Neuronal stem cell (in vitro differentiated cells): ENCODE measurements around the gene STEAP1B.

Experiments
- DNase-seq: peaks from one replicate; pipeline ENCODE4 v3.0.0-alpha.2; 2013; ENCODE audit warnings: low spot score
- H2AFZ ChIP-seq: one replicate; pipeline ENCODE4 v1.6.1; 2013; ENCODE audit warnings: mild to moderate bottlenecking, low read length, inconsistent platforms
- H2AK5ac ChIP-seq: 2 replicates; pipeline ENCODE4 v1.6.1; 2013; ENCODE audit warnings: low read depth, mild to moderate bottlenecking, inconsistent platforms, low read length, moderate library complexity, mixed read lengths
- H2BK120ac ChIP-seq: 2 replicates; pipeline ENCODE4 v1.6.1; 2013; ENCODE audit warnings: low read depth, mild to moderate bottlenecking, inconsistent platforms, low read length, moderate library complexity, mixed read lengths
- H2BK12ac ChIP-seq: one replicate; pipeline ENCODE4 v1.6.1; 2013; ENCODE audit warnings: low read length, inconsistent platforms
- H2BK15ac ChIP-seq: 2 replicates; pipeline ENCODE4 v1.6.1; 2013; ENCODE audit warnings: mild to moderate bottlenecking, low read length, inconsistent platforms, mixed read lengths
- H2BK5ac ChIP-seq: one replicate; pipeline ENCODE4 v1.6.1; 2013; ENCODE audit warnings: inconsistent platforms, mild to moderate bottlenecking, low read length, moderate library complexity
- H3K14ac ChIP-seq: one replicate; pipeline ENCODE4 v1.6.1; 2013; ENCODE audit warnings: low read length, inconsistent platforms
- H3K18ac ChIP-seq: 2 replicates; pipeline ENCODE4 v1.6.1; 2013; ENCODE audit warnings: low read length, inconsistent platforms
- H3K23ac ChIP-seq: 2 replicates; pipeline ENCODE4 v1.6.1; 2013; ENCODE audit warnings: low read depth, mild to moderate bottlenecking, mixed read lengths, low read length, inconsistent platforms; ENCODE audit not compliant: poor library complexity
- H3K27ac ChIP-seq: replicated peaks from 3 replicates; pipeline ENCODE4 v1.5.1; 2013; ENCODE audit warnings: low read length, inconsistent platforms
- H3K27me3 ChIP-seq, 3 experiments: 2 replicates each; pipeline ENCODE4 v1.6.1; 2013; ENCODE audit warnings: low read length in 3 of 3, mild to moderate bottlenecking in 2 of 3, inconsistent platforms in 1 of 3, low read depth in 1 of 3, mixed read lengths in 1 of 3, moderate library complexity in 1 of 3; ENCODE audit not compliant: control insufficient read depth in 3 of 3, insufficient read depth in 3 of 3
- H3K36me3 ChIP-seq, 2 donors: replicated peaks in 1 of 2; 2 replicates each; pipeline ENCODE4 v1.6.1; 2013; ENCODE audit warnings: low read length in 2 of 2; ENCODE audit not compliant: control insufficient read depth in 2 of 2, insufficient read depth in 2 of 2
- H3K4ac ChIP-seq: 2 replicates; pipeline ENCODE4 v1.6.1; 2013; ENCODE audit warnings: inconsistent platforms, mild to moderate bottlenecking, low read length, moderate library complexity
- H3K4me1 ChIP-seq, 2 donors: 1 replicate in 1 of 2; 2 replicates in 1 of 2; pipeline ENCODE4 v1.6.1; 2013; ENCODE audit warnings: low read length in 2 of 2, low read depth in 1 of 2; ENCODE audit not compliant: control insufficient read depth in 2 of 2, insufficient read depth in 1 of 2
- H3K4me2 ChIP-seq: one replicate; pipeline ENCODE4 v1.6.1; 2013; ENCODE audit warnings: mild to moderate bottlenecking, low read length, inconsistent platforms; ENCODE audit not compliant: insufficient read depth, poor library complexity, severe bottlenecking
- H3K4me3 ChIP-seq, 2 donors: 2 replicates each; pipeline ENCODE4 v1.5.1; 2013; ENCODE audit warnings: low read length in 2 of 2, mild to moderate bottlenecking in 2 of 2, inconsistent platforms in 1 of 2, moderate library complexity in 1 of 2
- H3K79me1 ChIP-seq: one replicate; pipeline ENCODE4 v1.6.1; 2013; ENCODE audit warnings: low read depth, mild to moderate bottlenecking, inconsistent platforms, low read length, moderate library complexity
- H3K9ac ChIP-seq: one replicate; pipeline ENCODE4 v1.6.1; 2013; ENCODE audit warnings: mild to moderate bottlenecking, low read depth, low read length, inconsistent platforms; ENCODE audit not compliant: poor library complexity
- H3K9me3 ChIP-seq, 2 donors: replicated peaks in 1 of 2; 2 replicates each; pipeline versions ENCODE3 to v1.6.1; 2013; ENCODE audit warnings: low read length in 2 of 2, mild to moderate bottlenecking in 2 of 2, inconsistent platforms in 1 of 2, low read depth in 1 of 2, mixed read lengths in 1 of 2, moderate library complexity in 1 of 2; ENCODE audit not compliant: control insufficient read depth in 2 of 2, insufficient read depth in 1 of 2
- H4K8ac ChIP-seq: one replicate; pipeline ENCODE4 v1.6.1; 2013; ENCODE audit warnings: low read depth, mild to moderate bottlenecking, inconsistent platforms, low read length, moderate library complexity
- H4K91ac ChIP-seq: one replicate; pipeline ENCODE4 v1.6.1; 2013; ENCODE audit warnings: low read length, low read depth, mild to moderate bottlenecking, inconsistent platforms; ENCODE audit not compliant: poor library complexity
- WGBS, 2 donors: extraction: QIAGEN DNeasy Blood & Tissue Kit; methylation state at CpG; one replicate each; pipeline ENCODE4 v1.1.7; 2013; ENCODE audit warnings: missing lambda C conversion rate in 2 of 2, mixed read lengths in 1 of 2; ENCODE audit not compliant: insufficient read length in 2 of 2, insufficient replicate concordance in 1 of 2; ENCODE audit errors: extremely low coverage in 2 of 2; 5-methylcytosine and 5-hydroxymethylcytosine counted together

Gene STEAP1B

DNA sequence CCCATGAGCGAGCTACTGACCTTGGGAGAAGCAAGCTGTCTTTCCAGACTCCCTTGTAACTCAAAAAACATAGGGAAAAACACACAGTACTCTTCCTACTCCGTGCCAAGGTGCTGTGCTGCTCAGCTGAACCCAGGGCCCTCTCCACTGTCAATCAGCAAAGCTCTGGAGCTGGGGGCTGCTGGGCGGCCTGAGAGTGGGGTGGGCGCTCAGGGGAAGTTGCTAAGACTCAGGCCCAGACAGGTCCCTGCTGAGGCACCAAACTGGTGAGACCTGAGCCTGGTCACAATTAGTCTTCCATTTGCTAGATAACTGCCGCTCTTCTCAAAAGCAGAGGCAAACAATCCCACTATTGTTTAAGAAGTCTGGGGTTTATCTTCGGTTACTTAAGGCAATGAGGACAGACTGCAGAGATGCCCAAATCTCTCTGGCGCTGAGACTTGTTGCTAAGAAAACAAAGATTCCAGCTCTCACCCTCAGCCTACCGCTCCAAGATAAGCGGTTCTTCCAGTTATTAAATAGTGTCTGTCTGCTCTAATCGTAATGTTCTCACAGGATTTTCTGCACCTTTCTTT, 22.0 kb downstream of the STEAP1B start:
- H3K79me1 ChIP-seq, result no peaks in the 10 kb centered on the region
- no peak overlapping the region for H3K4me3 ChIP-seq
- no peak overlapping the region for H3K4me2 ChIP-seq
- H3K18ac ChIP-seq, result peak overlapping the region; percentile 75
- H2AK5ac ChIP-seq, result no peak overlapping the region
- no peak overlapping the region for H3K27ac ChIP-seq
- H4K91ac ChIP-seq, result no peak overlapping the region
- no peak overlapping the region for H2BK120ac ChIP-seq
- no peaks in the 10 kb centered on the region for H3K36me3 ChIP-seq
- no peak overlapping the region for H2BK15ac ChIP-seq
- H2AFZ ChIP-seq, result no peak overlapping the region
- no peak for DNase-seq
- no CpG with 5 or more reads among the region's 10 CpGs for WGBS, 2 donors
- H2BK12ac ChIP-seq, result no peak overlapping the region
- H3K9me3 ChIP-seq, result no peaks in the 10 kb centered on the region
- H3K14ac ChIP-seq, result no peak overlapping the region
- H3K4me1 ChIP-seq, result peaks cover 0 to 5% of the 10 kb centered on the region in 2 donors
- H3K27me3 ChIP-seq, result no peaks in the 10 kb centered on the region
- no peak overlapping the region for H4K8ac ChIP-seq
- no peak overlapping the region for H3K9ac ChIP-seq
- no peak overlapping the region for H3K4ac ChIP-seq
- H2BK5ac ChIP-seq, result no peak overlapping the region
- H3K23ac ChIP-seq, result no peak overlapping the region

DNA sequence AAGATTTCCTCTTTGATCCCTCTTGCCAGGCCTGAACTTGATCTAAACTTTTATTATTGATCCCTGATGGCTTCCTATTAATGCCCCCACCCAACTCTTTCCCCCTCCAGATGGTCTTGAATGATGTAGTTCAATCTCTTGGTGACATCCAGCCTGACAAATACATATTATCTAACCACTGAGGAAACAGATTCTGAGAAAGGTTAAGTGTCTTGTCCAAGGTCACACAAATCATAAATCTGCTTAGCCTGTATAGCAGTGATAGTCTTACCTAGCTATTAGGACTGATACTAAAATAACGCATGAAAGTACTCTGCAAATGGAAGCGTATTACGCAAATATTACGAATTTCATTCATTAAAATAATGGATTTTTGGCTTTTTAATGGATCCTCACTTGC, 22.7 kb downstream of the STEAP1B start:
- no CpG with 5 or more reads among the region's 4 CpGs for WGBS, 2 donors
- Histone ChIP-seq H3K4me3 (no peak overlapping the region), H3K36me3 (no peaks in the 10 kb centered on the region), H3K27ac (no peak overlapping the region), H2BK12ac (no peak overlapping the region), H3K4me1 (peaks cover 0 to 5% of the 10 kb centered on the region in 2 donors), H2BK120ac (no peak overlapping the region), H3K27me3 (no peaks in the 10 kb centered on the region), H3K14ac (no peak overlapping the region), H4K91ac (no peak overlapping the region), H2BK15ac (no peak overlapping the region), H3K4me2 (no peak overlapping the region), H3K23ac (no peak overlapping the region), H2AFZ (no peak overlapping the region), H3K79me1 (no peaks in the 10 kb centered on the region), H3K9ac (no peak overlapping the region), H4K8ac (no peak overlapping the region), H3K9me3 (no peaks in the 10 kb centered on the region), H3K4ac (no peak overlapping the region), H2AK5ac (no peak overlapping the region), H3K18ac (no peak overlapping the region), H2BK5ac (no peak overlapping the region)
- DNase-seq, result no peak

DNA sequence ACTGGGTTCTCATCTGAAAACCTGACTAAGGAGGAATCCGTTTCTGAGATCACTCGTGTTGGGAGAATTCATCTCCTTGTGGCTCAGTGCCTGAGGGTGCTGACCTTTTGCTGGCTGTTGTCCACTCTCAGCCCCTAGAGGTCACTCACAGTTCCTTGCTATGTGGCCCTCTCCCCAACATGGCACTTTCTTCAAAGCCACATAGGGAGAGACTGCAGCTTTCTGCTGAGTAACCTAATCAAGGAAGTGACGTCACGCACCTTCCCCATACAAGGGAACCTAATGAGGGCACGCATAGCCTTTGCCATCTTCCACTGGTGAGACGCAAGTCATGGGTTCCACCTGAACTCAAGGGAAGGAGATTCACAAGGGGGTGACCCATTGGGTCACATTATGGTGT, 23.2 kb downstream of the STEAP1B start:
- H3K9ac ChIP-seq, result no peak overlapping the region
- no peaks in the 10 kb centered on the region for H3K79me1 ChIP-seq
- H4K91ac ChIP-seq, result no peak overlapping the region
- H3K18ac ChIP-seq, result no peak overlapping the region
- no peak overlapping the region for H3K4me2 ChIP-seq
- no peak overlapping the region for H2BK12ac ChIP-seq
- H3K4me1 ChIP-seq, result peaks cover 0 to 5% of the 10 kb centered on the region in 2 donors
- H3K27me3 ChIP-seq, result no peaks in the 10 kb centered on the region
- no peak overlapping the region for H4K8ac ChIP-seq
- H2BK120ac ChIP-seq, result no peak overlapping the region
- H3K4me3 ChIP-seq, result no peak overlapping the region
- no peak overlapping the region for H3K4ac ChIP-seq
- no peak overlapping the region for H3K14ac ChIP-seq
- no peaks in the 10 kb centered on the region for H3K9me3 ChIP-seq
- no CpG with 5 or more reads among the region's 6 CpGs for WGBS, 2 donors
- H3K23ac ChIP-seq, result no peak overlapping the region
- H2AK5ac ChIP-seq, result no peak overlapping the region
- H3K27ac ChIP-seq, result no peak overlapping the region
- no peak overlapping the region for H2BK15ac ChIP-seq
- H3K36me3 ChIP-seq, result no peaks in the 10 kb centered on the region
- no peak overlapping the region for H2BK5ac ChIP-seq
- DNase-seq, result no peak
- no peak overlapping the region for H2AFZ ChIP-seq

DNA sequence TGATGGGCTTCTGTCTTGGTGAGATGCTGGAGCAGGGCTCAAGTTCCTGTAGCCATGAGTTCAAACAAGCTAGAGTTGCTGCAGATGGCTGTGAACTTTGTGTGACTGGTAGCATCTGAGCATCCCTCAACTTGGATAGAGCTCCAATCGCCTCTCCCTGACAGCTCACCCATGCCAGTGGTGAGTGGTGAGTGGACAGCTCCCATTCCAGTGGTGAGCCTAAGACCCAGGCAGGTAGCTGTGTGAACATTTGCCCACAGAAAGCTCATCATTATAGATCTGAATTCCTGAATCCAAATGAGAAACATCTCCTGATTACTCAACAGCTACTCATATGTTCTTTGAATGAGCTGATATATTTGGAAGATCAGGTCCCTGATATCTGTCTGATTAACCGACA, 25.3 kb downstream of the STEAP1B start:
- no peak overlapping the region for H3K23ac ChIP-seq
- H3K36me3 ChIP-seq, result no peaks in the 10 kb centered on the region
- no peak overlapping the region for H3K4me2 ChIP-seq
- no peak for DNase-seq
- H2AK5ac ChIP-seq, result no peak overlapping the region
- no peak overlapping the region for H4K91ac ChIP-seq
- no peak overlapping the region for H3K4me3 ChIP-seq
- peaks cover 0 to 3% (median 0%) of the 10 kb centered on the region in 3 experiments for H3K27me3 ChIP-seq
- H3K9me3 ChIP-seq, result no peaks in the 10 kb centered on the region
- H2BK5ac ChIP-seq, result no peak overlapping the region
- peaks cover 0 to 5% of the 10 kb centered on the region in 2 donors for H3K4me1 ChIP-seq
- H3K79me1 ChIP-seq, result no peaks in the 10 kb centered on the region
- no peak overlapping the region for H3K18ac ChIP-seq
- H2BK12ac ChIP-seq, result no peak overlapping the region
- H2BK120ac ChIP-seq, result no peak overlapping the region
- H3K4ac ChIP-seq, result no peak overlapping the region
- no peak overlapping the region for H2AFZ ChIP-seq
- WGBS, 2 donors, result no CpG with 5 or more reads among the region's 2 CpGs
- H3K9ac ChIP-seq, result no peak overlapping the region
- no peak overlapping the region for H4K8ac ChIP-seq
- no peak overlapping the region for H3K14ac ChIP-seq
- H3K27ac ChIP-seq, result no peak overlapping the region
- H2BK15ac ChIP-seq, result no peak overlapping the region
